GM11168 (cell line): ENCODE data around the gene UPB1.
"Not testable (repeated sequence)": the region's sequence is repeated elsewhere in the genome, so short reads cannot be mapped to it uniquely, and the experiment has no call there.

Source experiments
- in situ Hi-C: fragments of 300-500 bp; cut with MboI; formaldehyde crosslinking; loops from one replicate; pipeline ENCODE4 v1.12.0; 2022; ENCODE audit warnings: low sequenced_read_pairs; ENCODE audit not compliant: unreplicated experiment

Gene UPB1

GRCh38 chr22:24519496-24519895, 24.4 kb downstream of the UPB1 start:
- in situ Hi-C loops = loop anchor here (5.0 to 10.0 kb wide), 2 partner anchors 87 to 195 kb away; no protein-coding TSS in a partner anchor

DNA sequence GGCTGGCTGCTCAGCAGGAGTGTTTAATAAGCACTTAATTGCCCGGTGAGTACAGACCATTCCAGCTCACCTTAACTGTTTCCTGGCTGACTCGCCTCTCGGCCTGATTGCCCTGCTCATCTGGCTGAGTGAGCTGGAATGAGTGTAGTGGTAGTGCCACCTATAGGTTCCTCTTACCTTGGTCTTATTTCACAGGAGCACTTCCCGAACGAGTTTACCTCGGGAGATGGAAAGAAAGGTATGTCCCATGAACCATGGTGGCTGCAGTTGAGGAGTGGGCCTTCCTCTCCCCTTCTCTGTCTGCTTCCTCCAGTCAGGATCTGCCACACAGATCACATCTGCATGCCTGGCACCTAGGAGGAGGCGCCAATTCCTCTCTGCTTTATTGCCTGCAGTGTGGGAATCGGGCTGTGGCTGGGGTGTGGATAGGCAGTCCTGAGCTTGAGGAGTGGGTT, 26.7 kb downstream of the UPB1 start:
- in situ Hi-C loops = no loop called here

- in situ Hi-C loops = no loop called here
Observed at GRCh38 chr22:24523873-24524272, 28.7 kb downstream of the UPB1 start.

- in situ Hi-C loops = no loop called here
Observed at GRCh38 chr22:24525416-24526037, 30.4 kb downstream of the UPB1 start.

DNA sequence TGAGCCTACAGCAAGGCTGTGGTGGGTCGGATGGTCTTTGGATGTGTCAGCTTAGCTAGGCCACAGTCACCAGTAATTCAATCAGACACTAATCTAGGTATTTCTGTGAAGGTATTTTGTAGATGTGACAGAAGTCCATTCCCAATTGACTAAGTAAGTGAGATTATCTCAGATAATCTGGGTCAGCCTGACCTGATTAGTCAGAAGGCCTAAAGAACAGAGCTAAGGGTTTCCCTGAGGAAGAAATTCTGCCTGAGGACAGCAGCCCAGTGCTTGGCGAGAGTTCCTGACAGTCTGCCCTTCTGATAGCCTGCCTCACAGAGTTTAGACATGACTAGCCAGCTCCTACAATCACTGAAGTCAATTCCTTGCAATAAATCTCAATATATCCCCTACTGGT, 31.1 kb downstream of the UPB1 start:
- in situ Hi-C loops = no loop called here

DNA sequence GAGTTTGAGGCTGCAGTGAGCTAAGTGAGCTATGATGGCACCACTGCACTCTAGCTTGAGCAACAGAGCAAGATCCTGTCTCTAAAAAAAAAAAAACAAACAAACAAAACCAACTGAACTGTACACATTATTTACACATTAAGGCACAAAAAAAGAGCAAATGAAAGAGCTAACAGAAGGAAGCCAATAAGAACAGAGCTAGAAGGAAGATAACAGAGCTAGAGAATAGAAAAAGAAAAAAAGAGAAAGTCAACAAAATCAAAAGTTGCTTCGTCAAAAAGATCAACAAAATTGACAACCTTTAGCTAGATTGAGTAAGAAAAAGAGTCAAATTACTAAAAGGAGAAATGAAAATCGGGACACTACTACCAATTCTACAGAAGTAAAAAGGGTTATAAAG, 34.8 kb downstream of the UPB1 start:
- in situ Hi-C loops = no loop called here

DNA sequence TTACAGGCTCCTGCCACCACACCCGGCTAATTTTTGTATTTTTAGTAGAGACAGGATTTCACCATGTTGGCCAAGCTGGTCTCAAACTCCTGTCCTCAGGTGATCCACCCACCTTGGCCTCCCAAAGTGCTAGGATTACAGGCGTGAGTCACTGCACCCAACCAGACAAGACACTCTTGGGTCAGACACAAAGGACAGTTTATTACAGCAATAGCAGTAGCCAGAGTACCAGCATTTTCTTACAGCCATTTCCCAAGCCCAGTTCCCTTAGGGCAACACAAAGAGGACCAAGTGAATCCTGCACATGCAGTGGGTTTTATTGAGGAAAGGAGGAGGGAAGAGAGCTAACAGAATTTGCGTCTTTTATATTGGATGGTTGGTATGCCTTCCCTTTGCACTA, 35.8 kb downstream of the UPB1 start:
- in situ Hi-C loops = not testable (repeated sequence)

- in situ Hi-C loops = no loop called here
Observed at GRCh38 chr22:24532075-24532474, 36.9 kb downstream of the UPB1 start.

GRCh38 chr22:24535348-24535747, 40.2 kb downstream of the UPB1 start:
- in situ Hi-C loops = no loop called here

GRCh38 chr22:24536089-24536488, 41.0 kb downstream of the UPB1 start:
- in situ Hi-C loops = no loop called here

DNA sequence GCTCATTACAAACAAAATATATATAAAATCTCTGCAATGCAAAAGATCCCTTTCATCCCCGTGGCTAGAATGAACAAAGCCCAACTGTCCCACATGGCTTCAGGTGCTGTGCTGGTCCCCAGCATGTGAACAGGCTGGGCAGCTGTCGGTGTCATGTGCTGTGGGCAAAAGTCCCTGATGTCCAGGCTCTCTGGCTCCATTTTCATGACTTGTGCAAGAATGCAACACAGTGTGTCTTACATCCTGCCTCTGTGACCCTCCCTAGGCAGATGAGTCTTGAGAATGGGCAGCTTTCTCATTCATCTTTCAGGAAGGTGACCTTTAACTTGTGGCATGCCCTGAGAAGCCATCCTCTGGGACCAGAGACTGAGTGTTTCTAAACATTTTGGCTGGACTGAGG, 45.3 kb downstream of the UPB1 start:
- in situ Hi-C loops = no loop called here

- in situ Hi-C loops = no loop called here
Observed at GRCh38 chr22:24541681-24542515, 46.8 kb downstream of the UPB1 start.

DNA sequence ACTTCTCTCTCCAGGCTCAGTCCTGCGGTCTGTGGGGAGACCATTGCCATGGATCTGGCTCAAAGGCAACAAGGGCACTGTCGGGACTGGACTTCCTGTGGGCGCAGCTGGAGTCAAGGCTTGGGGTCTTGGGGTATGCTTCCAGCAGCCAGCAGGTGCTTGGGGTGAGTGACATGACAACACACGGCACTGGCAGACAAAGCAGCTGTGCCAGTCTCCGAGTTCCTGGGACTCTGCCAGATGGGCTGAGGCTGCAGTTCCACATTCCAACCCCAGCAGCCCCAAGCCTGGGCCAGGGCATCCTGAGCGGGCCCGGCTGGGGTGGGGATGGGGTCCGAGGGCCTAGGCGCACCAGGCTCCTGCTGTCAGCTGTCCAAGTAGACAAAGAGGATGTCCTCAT, 47.5 kb downstream of the UPB1 start:
- in situ Hi-C loops = no loop called here

- in situ Hi-C loops = no loop called here
Observed at GRCh38 chr22:24543185-24543601, 48.1 kb downstream of the UPB1 start.

DNA sequence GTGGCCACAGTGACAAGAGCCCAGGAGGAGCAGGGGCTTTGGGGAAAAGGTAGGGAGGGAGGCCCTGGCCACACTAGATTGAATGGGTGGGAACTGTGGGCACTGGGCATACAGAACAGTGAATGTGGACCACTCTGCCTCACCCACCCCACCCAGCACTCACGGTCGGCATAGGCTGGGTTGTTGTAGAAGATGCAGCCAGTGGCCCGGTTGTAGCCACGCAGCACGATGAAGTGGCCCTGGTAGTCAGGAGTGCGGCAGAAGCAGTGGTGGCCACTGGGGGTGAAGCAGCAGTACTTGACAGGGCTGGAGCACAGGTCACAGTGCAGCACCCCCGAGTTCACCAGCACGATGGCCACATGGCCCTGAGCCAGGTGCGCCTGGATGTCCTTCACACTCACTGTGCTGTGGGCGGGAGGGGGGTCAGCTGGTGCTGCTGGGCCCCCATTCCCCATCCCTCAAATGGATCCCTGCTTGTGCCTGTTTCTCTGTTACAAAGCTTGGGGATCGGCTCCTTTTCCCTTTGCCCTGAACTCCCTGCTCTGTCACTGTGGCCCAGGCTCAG, 48.6 kb downstream of the UPB1 start:
- in situ Hi-C loops = no loop called here

DNA sequence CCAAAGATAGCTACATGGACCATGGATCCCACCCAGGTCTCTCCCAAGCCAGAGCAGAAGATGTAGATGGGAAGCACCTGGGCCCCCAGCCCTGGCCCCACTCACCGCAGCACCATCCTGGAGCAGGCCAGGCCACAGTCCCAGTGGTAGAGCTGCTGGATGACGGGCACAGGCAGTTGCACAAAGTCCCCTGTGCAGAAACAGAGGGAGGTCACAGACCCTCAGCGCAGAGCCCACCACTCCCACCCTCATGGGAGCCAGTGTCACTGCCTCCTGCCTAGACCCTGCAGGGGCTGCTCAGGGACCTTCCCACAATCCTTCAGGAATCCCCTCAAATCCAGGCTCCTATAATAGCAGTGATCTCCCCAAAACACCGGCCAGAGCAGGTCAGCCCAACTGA, 53.7 kb downstream of the UPB1 start:
- in situ Hi-C loops = no loop called here

DNA sequence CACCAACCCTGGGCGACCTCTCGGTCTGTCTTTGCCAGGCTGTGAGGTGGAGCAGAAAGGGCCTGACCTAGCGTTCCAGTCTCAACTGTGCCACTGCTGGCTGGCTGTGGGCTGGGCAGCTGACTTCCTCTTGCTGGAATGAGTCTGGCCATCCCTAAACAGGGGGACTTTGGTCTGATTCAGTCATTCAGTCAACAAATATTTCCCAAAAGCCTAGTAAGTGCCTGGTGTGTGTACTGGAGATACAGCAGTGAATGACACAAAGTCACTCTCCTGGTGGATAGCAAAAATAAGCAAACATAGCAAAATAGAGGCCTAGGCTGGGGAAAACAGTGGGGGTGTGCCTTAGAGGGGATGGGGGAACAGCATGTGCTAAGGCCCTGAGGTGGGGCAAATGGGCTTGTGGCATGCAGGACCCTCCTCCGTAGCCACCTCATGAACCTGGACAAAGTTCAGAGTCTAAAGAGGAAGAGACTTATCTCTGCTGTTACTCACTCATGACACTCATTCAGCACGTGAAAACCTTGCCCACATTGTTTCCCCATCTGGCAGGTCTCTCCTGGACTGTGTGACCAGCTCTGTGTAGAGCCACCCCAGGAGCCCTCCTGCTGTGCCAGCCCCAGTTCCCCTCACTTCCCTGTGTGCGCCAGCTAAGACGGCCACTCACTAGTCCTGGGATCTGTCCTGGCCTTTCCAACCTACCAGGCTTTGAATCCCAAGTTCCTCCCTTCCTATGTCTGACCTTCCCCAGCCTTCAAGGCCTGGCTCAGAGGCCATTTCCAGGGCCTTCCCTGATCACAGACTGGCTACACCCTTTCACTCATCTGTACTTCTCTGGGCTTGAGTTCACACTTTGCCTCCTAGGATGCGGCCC, 55.1 kb downstream of the UPB1 start:
- in situ Hi-C loops = no loop called here

GRCh38 chr22:24550902-24551435, 55.8 kb downstream of the UPB1 start:
- in situ Hi-C loops = no loop called here

DNA sequence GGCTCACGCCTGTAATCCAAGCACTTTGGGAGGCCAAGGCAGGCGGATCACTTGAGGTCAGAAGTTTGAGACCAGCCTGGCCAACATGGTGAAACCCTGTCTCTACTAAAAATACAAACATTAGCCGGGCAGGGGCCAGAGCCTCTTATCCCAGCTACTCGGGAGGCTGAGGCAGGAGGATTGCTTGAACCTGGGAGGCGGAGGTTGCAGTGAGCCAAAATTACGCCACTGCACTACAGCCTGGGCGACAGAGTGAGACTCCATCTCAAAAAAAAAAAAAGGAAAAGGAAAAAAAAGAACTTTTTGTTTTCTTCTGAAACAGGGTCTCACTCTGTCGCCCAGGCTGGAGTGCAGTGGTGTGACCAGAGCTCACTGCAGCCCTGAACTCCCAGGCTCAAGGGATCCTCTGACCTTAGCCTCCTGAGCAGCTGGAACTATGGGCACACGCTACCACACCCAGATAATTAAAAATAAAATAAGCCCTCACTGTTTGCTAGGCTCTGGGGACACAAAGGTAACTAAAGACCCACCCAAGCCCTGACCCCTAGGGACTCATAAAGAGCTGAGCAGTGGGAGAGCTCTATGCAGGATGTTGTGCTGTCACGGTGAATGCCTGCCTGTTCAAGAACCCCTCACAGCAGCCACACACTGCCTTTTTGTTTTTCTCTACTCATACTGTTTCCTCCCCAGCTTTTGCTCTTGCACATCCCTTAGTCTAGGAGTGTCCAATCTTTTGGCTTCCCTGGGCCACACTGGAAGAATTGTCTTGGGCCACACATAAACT, 57.6 kb downstream of the UPB1 start:
- in situ Hi-C loops = not testable (repeated sequence)
